GM03348 (cell line): ENCODE measurements around the gene STAG3.

Experiments used
- DNase-seq: peaks from one replicate; pipeline ENCODE4 v3.0.0; 2012; ENCODE audit warnings: low spot score

The STAG3 gene

GRCh38 chr7:100155553-100156317 is 22.0 kb upstream of the STAG3 start:
- no peak for DNase-seq

GRCh38 chr7:100156331-100157068 is 21.2 kb upstream of the STAG3 start:
- DNase-seq, result no peak

DNA sequence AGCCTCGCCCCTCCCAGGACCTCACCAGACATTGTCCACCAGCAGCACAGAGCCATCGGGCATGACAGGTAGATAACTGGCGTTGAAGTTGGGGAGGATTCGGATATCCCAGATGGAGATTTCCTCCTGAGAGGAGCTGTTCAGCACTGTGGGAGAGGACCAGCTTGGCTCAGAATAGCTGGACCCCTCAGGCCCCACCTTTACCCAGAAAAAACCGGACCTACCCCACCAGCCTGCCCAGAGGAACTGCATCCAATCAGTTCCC is 20.7 kb upstream of the STAG3 start:
- no peak for DNase-seq

GRCh38 chr7:100157334-100158228 is 20.1 kb upstream of the STAG3 start:
- peak; percentile 60 for DNase-seq

DNA sequence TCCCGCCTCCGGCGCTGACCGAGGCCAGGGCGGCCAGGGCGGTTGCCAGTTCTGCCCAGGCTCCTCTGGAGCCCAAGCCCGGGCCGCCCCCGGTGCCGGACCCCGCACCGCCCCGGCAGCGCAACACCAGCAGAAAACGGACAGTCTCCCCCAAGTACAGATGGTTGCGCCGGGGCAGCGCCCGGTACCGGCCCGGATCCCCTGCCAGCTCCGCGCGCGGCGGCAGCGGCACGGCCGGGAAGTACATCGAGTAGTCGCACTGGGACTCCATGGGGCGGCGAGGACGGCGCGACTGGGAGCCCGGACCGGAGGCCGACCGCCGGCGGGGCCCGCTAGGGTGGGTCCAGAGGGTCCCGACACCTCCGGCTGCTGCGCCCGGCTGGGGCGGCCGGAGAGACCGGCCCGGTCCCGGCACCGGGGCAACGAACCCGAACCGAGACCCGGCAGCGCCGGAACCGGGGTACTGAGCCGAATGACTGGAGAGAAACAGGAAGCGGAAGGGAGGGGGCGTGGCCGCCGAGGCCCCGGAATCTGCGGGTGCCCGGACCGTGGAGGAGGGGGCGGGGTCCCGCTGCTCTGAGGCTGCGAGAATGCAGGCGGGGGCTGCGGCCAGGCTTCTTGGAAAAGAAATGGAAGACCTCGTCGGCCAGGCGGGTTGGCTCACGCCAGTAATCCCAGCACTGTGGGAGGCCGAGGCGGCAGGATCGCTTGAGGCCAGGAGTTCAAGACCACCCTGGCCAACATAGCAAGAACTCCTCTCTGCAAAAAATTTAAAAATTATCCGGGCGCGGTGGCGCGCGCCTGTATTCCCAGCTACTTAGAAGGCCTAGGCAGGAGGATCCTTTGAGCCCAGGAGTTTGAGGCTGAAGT is 19.3 kb upstream of the STAG3 start, which contains the start of gene TRAPPC14:
TRAPPC14 (minus strand) TSS at position 495 of the 870 bp plus-strand sequence; CDS start at position 271, 224 bp downstream.
- peak; percentile 98 for DNase-seq

GRCh38 chr7:100159099-100159623 is 18.6 kb upstream of the STAG3 start:
- no peak for DNase-seq

DNA sequence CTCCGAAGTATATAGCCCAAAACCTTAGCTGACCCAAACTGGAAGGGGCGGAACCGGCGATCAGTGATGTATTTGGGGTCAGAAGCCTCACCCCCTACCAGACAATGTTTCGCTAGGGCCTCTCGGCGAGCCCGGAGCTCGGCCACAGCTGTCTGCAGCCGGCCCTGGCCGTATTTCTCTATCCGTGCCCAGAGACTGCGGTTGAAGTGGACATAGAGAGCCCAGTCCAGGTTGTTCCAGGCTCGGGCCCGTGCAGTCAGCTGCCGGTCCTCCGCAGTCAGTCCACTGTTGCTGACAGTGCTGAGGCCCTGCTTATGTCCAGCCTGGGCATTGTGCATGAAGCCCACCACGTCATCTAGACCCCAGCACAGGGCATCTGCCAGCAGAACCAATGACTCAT is 17.7 kb upstream of the STAG3 start:
- DNase-seq, result no peak

DNA sequence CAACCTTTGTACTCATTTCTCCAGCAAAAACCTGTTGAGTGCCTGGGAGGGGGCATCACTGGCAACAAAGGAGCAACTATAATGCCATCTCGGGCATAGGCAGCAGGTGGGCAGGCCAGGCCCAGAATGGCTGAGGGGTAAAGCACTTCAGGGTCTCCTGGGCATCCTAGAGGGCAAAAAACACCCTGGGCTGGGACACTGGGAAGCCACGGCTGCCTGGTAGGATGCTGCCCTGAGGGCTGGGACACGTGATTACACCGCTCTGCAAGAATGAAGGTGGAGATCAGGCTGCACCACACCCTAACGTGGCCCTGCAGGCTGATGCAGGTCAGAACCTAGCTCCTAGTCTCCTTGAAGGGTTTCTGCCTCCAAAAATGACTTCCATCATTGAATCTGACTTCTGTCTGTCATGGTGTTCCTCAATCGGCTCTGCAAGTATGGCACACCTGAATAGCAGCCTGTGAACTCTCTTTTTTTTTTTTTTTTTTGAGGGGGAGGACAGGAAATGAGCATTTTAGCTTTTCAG is 14.6 kb upstream of the STAG3 start:
- DNase-seq, result no peak

GRCh38 chr7:100163871-100164270 is 13.8 kb upstream of the STAG3 start:
- no peak for DNase-seq

GRCh38 chr7:100166317-100166940 is 11.3 kb upstream of the STAG3 start:
- DNase-seq, result no peak

DNA sequence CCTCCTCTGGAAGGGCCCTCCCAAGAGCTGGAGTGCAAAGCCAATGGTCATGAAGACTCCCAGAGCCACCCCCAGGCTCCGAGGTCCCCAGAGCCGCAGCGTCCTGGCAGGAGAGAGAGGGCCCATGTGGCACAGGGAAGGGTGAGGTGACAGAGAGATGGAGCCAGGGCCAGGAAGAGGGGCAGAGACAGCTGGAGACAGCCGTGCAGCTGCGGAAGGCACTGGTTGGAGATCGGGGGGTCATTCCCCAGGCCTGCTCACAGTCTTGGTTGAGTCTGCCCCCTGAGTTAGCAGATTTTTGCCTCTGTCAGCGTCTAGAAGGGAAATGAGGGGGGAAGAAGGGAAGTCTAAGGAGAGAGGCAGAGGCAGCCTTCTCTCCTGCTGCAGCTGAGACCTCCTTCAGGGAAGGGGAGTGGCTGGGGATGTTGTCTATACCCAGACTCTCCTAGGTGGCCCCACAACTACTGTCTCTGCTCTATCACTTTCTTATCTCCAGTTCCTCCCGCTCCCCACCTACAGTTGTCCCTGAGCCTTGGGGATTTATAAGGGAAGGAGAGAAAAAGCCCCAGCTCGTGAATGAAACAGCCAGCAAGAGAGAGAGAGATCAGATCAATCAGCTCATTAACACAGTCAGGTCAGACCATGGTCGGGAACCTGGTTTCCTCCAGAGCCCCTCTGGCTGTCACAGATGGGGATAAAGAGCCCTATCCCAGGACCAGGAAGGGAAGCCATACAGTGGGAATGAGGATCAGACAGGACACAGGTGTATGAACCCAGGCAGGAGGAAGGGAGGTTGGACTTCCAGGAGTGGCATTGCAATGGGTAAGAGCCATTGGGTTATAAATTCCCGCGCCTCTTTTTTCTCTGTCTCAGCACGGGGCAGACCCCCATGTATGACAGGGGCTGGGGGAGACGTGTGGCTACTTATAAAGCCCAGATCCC is 10.5 kb upstream of the STAG3 start:
- no peak for DNase-seq

- no peak for DNase-seq
Observed at GRCh38 chr7:100167912-100168323, 9.8 kb upstream of the STAG3 start.

- DNase-seq, result no peak
Observed at GRCh38 chr7:100169147-100169850, 8.4 kb upstream of the STAG3 start.

DNA sequence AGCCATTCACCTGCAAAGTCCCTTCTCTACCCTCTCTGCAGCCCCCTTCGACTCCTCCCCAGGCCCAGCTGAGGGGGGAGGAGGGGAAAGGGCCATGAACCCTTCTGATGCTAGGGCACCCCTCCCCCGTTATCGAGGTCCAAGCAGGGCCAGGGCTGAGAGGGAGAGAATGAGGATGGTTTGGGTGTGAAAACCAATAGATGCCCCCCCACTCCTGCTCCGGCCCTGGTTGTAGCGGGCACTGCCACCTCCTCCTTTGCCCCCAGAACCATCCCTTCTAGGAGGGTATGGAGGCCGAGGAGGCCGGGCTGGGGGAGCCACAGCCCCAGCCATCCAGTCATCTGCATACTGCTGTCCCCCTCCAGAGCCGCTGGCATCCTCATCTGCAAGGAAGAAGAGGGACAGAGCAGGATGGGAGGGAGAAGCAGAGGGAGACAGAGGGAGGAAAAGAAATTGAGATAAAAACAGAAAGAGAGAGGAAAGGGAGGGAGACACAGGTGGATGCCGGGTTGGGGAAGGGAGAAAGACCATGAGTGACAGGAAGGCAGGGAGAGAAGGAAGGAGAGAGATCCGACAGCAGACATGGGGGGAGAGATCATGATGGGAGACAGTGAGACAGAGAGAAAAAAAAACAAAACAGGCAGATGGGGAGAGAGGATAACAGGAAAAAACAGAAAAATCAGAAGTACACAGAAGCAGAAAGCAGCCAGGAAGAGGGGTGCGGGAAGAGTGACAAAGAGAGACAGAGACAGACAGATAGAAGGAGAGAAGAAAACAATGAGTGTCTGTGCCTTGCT is 7.4 kb upstream of the STAG3 start:
- DNase-seq, result no peak

- DNase-seq, result peak; percentile 40
Observed at GRCh38 chr7:100171087-100171681, 6.5 kb upstream of the STAG3 start.

DNA sequence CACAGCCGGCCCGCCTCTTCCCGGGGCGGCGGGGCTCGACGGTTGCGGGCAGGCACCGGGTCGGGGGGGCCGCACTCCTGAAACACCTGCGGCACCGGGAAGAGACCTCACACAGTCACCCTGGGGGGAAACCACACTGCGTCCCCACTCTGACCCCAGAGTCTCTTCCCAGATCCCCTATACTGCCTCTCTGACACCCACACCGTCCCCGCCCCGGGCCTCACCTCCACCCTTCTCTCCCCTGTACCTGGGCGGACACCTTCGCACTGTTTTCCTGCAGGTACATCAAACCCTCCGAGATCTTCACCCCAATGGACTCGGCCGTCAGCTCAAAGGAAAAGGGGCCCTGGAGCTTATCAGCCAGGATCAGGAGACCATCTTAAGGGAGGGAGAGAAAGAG is 5.9 kb upstream of the STAG3 start:
- no peak for DNase-seq

GRCh38 chr7:100173806-100174495 is 3.8 kb upstream of the STAG3 start:
- DNase-seq, result no peak
